Breast epithelium (tissue), 4 donors: ENCODE results near the gene GLI1. TPM values are rescaled to one million over a fixed set of nuclear protein-coding genes. Genes with fewer than 3 reads are reported as not detected.
"Not testable (repeated sequence)": the region's sequence is repeated elsewhere in the genome, so short reads cannot be mapped to it uniquely, and the experiment has no call there.

Experiments used
- DNase-seq, 2 donors: peaks; one replicate each; pipeline ENCODE4 v3.0.0-alpha.2; 2019; ENCODE audit warnings: low spot score in 2 of 2
- H3K27ac ChIP-seq, 2 donors: fragments of 200-600 bp; sonication (generic) in 1 of 2; one replicate each; pipeline ENCODE4 v1.5.1; 2016 to 2019; ENCODE audit warnings: mild to moderate bottlenecking in 1 of 2
- H3K27me3 ChIP-seq, 2 donors: fragments of 200-600 bp; sonication (generic) in 1 of 2; one replicate each; pipeline versions ENCODE4 v1.5.1 to v1.6.0; 2017 to 2019; ENCODE audit warnings: control low read depth in 1 of 2, mild to moderate bottlenecking in 1 of 2
- H3K36me3 ChIP-seq: fragments of 200-600 bp; one replicate; pipeline ENCODE4 v1.5.1; 2019
- H3K4me1 ChIP-seq, 2 donors: fragments of 200-600 bp; sonication (generic); one replicate each; pipeline ENCODE4 v1.5.1; 2016 to 2019; ENCODE audit warnings: control low read depth in 1 of 2
- H3K4me3 ChIP-seq, 3 donors: fragments of 200-600 bp; sonication (generic); 1 replicate in 2 of 3; 2 replicates in 1 of 3; pipeline ENCODE4 v1.5.1; 2016 to 2019; ENCODE audit warnings: mild to moderate bottlenecking in 3 of 3, moderate library complexity in 2 of 3
- H3K9me3 ChIP-seq, 2 donors: fragments of 200-600 bp; sonication (generic) in 1 of 2; one replicate each; pipeline ENCODE4 v1.5.1; 2016 to 2019; ENCODE audit warnings: control low read depth in 1 of 2
- POLR2A ChIP-seq: fragments of 450-650 bp; IDR thresholded peaks from one replicate; pipeline ENCODE4 v1.6.1; 2016; ENCODE audit warnings: antibody characterized with exemption, mild to moderate bottlenecking, moderate library complexity
- POLR2AphosphoS5 ChIP-seq, 3 donors: sonication (generic); formaldehyde crosslinking; IDR thresholded peaks; one replicate each; pipeline ENCODE4 v1.6.1; 2017; ENCODE audit warnings: antibody characterized with exemption in 3 of 3
- intact Hi-C: fragments of 100-400 bp; cut with DNase I; formaldehyde crosslinking; loops from one replicate; pipeline ENCODE4 v1.15.1; 2023; ENCODE audit warnings: low total_unique reads
- total RNA-seq, 3 donors: library from RNA; depleted of rRNA; stranded (reverse); fragments of >200 nt; gene quantifications; one replicate each; pipeline ENCODE4 v1.1.0, GENCODE V29; 2016
- TF ChIP-seq, protein P1 (sequence below), 3 donors: fragments of 450-650 bp; IDR thresholded peaks; one replicate each; pipeline ENCODE4 v1.5.1; 2016 to 2017; ENCODE audit warnings: antibody characterized with exemption in 3 of 3, mild to moderate bottlenecking in 3 of 3, moderate library complexity in 3 of 3

GLI1 gene
- total RNA-seq, 3 donors from 2014 or later: 0.66 to 2.1 (median 1.2) TPM

DNA sequence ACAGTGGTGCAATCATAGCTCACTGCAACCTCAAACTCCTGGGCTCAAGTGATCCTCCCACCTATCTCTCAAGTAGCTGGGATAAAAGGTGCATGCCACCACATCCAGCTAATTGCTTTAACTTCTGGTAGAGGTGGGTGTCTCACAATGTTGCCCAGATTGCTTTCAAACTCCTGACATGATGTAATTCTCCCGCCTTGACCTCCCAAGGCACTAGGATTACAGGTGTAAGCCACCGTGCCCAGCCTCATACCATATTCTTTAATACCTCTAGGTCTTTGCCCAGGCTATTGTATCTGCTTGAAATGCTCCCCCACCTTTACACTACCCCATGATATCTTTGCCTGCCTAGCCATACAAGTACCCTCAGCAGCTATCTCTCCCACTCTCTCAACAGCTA is 40.1 kb upstream of the GLI1 start:
- H3K36me3 ChIP-seq: no peaks in the 10 kb centered on the region
- no peaks in the 10 kb centered on the region for H3K9me3 ChIP-seq
- TF ChIP-seq, protein P1, sequence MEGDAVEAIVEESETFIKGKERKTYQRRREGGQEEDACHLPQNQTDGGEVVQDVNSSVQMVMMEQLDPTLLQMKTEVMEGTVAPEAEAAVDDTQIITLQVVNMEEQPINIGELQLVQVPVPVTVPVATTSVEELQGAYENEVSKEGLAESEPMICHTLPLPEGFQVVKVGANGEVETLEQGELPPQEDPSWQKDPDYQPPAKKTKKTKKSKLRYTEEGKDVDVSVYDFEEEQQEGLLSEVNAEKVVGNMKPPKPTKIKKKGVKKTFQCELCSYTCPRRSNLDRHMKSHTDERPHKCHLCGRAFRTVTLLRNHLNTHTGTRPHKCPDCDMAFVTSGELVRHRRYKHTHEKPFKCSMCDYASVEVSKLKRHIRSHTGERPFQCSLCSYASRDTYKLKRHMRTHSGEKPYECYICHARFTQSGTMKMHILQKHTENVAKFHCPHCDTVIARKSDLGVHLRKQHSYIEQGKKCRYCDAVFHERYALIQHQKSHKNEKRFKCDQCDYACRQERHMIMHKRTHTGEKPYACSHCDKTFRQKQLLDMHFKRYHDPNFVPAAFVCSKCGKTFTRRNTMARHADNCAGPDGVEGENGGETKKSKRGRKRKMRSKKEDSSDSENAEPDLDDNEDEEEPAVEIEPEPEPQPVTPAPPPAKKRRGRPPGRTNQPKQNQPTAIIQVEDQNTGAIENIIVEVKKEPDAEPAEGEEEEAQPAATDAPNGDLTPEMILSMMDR (IDR thresholded peaks at IDR 0.05): no peak
- TF ChIP-seq POLR2A: no peak
- TF ChIP-seq POLR2AphosphoS5 (IDR thresholded peaks at IDR 0.05): no peak
- no peak overlapping the region for H3K27ac ChIP-seq
- no peaks in the 10 kb centered on the region for H3K27me3 ChIP-seq
- no peak for DNase-seq
- intact Hi-C loops: no loop called here
- no peak overlapping the region for H3K4me3 ChIP-seq
- no peaks in the 10 kb centered on the region for H3K4me1 ChIP-seq

DNA sequence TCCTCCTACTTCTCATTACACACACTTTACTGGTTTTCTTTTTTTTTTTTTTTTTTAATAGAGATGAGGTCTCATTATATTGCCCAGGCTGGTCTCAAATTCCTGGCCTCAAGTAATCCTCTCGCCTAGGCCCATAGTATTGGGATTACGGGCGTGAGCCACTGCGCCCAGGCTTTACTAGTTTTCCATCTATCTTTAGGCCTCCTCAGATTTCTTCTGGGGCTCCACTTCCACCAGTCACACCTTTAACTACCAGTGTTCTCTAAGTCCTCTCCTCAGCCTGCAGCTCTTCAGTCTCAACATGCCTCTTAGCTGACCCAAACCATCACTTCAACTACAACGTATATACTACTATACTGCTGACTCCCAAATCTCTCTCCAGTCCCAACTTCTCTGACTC is 39.1 kb upstream of the GLI1 start:
- H3K4me1 ChIP-seq: no peaks in the 10 kb centered on the region
- no peak overlapping the region for H3K4me3 ChIP-seq
- DNase-seq: no peak
- TF ChIP-seq POLR2A (no peak), POLR2AphosphoS5 (IDR thresholded peaks at IDR 0.05) (no peak)
- TF ChIP-seq, protein P1 (IDR thresholded peaks at IDR 0.05): no peak
- H3K36me3 ChIP-seq: no peaks in the 10 kb centered on the region
- H3K27ac ChIP-seq: no peak overlapping the region
- no peaks in the 10 kb centered on the region for H3K27me3 ChIP-seq
- intact Hi-C loops: no loop called here
- no peaks in the 10 kb centered on the region for H3K9me3 ChIP-seq

DNA sequence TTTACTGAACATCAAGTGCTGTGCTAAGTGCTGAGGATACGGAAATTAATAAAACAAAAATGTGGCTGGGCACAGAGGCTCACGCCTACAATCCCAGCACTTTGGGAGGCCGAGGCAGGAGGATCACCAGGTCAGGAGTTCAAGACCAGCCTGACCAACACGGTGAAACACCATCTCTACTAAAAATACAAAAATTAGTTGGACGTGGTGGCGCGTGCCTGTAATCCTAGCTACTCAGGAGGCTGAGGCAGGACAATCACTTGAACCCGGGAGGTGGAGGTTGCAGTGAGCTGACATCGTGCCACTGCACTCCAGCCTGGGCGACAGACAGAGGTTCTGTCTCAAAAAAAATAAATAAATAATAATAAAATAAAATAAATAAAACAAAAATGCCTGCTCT is 32.6 kb upstream of the GLI1 start:
- H3K4me3 ChIP-seq, H3K27me3 ChIP-seq, H3K27ac ChIP-seq, H3K9me3 ChIP-seq, H3K4me1 ChIP-seq, intact Hi-C loops, DNase-seq, H3K36me3 ChIP-seq: not testable (repeated sequence)

DNA sequence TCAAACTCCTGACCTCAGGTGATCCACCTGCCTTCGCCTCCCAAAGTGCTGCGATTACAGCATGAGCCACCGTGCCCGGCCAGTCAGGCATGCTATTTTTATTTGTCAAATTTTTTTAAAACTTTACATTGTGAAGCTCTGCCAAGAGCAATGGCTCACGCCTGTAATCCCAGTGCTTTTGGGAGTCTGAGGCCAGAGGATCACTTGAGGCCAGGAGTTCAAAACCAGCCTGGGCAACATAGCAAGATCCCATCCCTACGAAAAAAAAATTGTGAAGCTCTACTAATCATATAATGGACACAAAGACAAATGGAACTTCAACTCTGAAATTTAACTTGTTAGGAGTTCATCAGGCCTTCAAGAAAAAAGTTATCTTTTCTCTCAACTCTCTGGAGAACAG is 30.6 kb upstream of the GLI1 start:
- H3K4me1 ChIP-seq: peaks cover 0 to 8% of the 10 kb centered on the region in 2 donors

DNA sequence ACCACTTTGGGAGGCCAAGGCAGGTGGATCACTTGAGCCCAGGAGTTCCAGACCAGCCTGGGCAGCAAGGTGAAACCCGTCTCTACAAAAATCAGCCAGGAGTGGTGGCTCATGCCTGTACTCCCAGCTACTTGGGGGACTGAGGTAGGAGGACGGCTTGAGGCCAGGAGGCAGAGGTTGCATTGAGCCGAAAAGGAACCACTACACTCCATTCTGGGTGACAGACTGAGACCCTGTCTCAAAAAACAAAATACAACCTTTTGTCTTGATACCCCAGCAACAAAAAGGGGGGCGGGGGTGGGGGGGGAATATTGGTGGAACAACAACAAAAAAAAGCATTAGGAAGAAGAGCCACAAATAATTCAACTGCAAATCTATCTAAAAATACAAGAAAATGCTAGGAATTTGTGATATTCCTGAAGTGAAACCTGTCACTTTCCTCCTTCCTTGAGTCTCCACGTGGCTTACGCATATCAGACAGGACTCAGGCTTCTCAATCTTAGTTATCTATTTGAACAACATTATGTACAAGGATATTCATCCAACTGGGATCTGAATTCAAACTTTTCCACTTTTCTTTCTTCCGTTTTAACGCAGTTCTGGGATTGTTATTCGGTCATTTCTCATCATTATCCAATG is 30.0 kb upstream of the GLI1 start:
- no peaks in the 10 kb centered on the region for H3K9me3 ChIP-seq

More for the DNA sequence above, 30.6 kb upstream of the GLI1 start:
- intact Hi-C loops: no loop called here
- H3K27me3 ChIP-seq: no peaks in the 10 kb centered on the region
- peak overlapping the region in 1 of 3 donors; percentile 97 for H3K4me3 ChIP-seq
- H3K27ac ChIP-seq: peak overlapping the region in 1 of 2 donors; percentile 97
- no peaks in the 10 kb centered on the region for H3K9me3 ChIP-seq
- H3K36me3 ChIP-seq: no peaks in the 10 kb centered on the region
- no peak for TF ChIP-seq POLR2A
- TF ChIP-seq POLR2AphosphoS5 (IDR thresholded peaks at IDR 0.05): no peak
- TF ChIP-seq, protein P1 (IDR thresholded peaks at IDR 0.05): no peak
- no peak for DNase-seq

More for the DNA sequence above, 30.0 kb upstream of the GLI1 start:
- no peaks in the 10 kb centered on the region for H3K36me3 ChIP-seq
- DNase-seq: no peak
- peak overlapping the region; percentile 72 to 97 (median 73) for H3K4me3 ChIP-seq
- intact Hi-C loops: no loop called here
- H3K27me3 ChIP-seq: no peaks in the 10 kb centered on the region
- peak overlapping the region; percentile 97 to 100 for H3K27ac ChIP-seq
- TF ChIP-seq, protein P1 (IDR thresholded peaks at IDR 0.05): no peak
- no peak for TF ChIP-seq POLR2A
- H3K4me1 ChIP-seq: peaks cover 0 to 8% of the 10 kb centered on the region in 2 donors
